GM19035 (cell line): ENCODE data around the gene AFF4.

ENCODE experiments used
- ATAC-seq: cut with Tn5 transposase; IDR thresholded peaks from one replicate; pipeline ENCODE4 v1.9.1; 2021; ENCODE audit not compliant: unreplicated experiment

AFF4 gene

DNA sequence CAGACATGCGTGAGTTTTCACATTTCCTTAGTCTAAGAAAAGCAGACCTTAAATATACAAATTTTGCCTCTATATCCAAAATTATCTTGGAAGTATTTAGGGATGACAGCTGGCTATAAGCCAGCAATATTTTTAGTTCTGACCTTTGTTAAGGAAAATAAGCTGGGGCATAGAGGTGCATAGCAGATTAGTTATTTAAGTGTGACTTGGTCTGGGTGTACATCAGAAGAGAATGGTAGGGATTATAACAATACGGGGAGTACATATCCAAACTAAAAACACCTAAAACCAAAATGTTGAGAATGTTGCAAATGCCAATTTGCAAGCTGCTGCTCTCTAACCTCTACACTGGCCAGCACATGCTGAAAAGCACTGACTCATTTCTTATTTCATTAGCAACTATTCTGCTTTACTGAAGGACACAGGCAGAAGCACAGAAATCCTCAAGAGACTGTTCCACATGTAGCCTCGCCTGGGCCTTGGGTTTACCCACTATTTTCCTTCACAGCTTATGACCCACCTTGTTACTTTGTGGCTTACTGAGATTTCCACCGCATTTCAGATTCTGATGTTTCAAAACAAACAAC, 67.6 kb downstream of the AFF4 start:
- no peak for ATAC-seq

DNA sequence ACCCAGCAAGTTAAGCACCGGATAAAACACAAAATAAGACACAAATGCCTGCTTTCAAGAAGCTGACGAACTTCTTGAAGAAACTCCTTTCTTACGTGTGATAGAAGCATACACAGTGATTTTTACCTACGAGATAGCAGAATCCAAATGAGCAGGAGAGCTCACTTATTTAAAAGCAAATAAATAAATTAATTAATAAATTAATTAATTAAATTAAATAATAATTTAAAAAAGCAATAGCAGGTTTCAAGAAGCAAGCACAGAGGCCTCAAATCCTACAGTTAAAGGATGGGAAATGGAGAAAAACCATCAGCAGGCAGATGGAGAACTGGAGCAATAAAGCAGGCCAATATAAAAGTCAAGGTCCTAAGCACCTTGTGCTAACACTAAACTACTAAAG, 72.6 kb downstream of the AFF4 start:
- no peak for ATAC-seq

DNA sequence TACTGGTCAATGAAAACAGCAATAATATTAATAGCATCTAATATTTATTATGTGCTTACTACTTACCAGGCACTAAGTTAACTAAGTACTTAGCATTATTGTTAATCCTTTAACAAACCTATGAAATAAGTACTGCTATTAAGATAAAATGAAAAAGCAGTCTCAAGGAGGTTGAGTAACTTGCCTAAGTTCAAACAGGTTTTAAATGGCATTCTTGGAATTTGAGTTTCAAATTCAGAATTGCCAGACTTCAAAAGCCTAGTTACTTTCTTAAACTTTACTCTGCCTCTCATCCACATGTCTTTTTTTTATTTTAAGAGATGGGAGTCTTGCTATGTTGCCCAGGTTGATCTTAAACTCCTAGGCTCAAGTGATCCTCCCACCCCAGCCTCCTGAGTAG, 73.9 kb downstream of the AFF4 start:
- no peak for ATAC-seq

DNA sequence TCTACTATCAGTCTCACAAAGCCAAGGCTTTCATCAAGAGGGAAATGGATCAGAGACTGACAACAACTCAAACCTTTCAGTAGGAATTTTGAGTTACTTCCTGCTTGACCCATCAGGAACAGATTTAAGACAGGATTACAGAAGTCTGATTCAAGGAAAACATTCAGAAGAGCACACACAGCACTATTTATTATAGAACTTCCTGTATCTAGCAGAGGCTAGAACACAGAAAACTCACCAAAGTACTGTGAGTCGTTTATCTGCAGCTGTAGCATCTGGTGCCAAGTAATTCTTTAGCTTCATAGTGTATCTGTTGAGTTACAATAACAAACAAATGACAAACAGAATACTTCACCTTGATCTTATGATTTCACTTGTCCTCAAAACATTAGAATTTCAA, 76.2 kb downstream of the AFF4 start:
- no peak for ATAC-seq

DNA sequence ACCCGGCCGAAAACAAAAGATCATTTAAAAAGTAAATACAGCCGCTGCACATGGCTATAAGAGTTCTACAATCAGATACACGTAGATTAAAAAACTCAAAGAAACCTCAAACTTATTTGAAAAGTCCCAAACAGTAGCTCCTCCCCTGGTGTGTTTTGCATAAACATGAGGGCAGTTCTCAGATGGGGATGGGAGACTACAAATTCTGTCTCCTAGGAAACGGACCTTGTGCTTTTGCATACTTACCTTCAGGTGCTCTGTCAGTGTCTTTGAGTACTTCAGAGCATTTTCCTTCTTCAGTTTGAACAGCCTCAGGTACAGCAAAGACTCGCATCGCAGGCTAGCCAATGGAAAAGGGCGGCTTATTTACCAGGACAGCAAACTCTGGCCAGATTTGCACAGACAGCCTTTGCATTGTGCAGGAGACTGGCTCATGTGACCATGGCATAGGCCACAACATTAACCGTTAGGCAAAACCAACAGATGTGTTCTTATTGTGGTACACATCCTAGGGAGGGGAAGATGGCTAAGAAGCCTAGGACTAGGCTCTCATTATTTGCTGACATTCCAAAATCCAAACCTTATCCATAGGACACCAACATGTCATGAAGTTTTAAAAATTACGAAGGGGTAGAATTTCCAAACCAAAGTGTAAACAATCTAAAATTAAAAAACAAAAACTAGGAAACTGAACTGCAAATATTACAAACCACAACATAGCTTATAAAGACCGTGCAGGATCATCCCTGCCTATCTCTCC, 77.2 kb downstream of the AFF4 start:
- no peak for ATAC-seq

DNA sequence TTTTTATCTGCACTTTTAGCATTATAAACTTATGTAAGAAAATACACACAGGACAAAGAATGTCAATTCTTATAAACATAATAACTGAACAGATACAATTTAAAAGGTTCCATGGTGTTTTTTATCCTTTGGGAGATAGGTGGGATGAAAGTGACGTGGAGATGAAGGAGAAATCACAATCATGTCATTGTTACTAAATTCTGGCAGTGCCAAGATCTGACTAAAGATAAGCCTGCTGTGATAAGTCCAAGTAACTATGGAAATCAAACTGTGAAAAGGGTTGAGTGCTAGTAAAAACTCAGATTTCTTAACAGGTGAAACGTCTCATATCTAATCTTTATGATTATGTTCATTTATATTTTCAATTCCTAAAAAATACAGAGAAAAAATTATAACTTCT, 78.9 kb downstream of the AFF4 start:
- no peak for ATAC-seq

DNA sequence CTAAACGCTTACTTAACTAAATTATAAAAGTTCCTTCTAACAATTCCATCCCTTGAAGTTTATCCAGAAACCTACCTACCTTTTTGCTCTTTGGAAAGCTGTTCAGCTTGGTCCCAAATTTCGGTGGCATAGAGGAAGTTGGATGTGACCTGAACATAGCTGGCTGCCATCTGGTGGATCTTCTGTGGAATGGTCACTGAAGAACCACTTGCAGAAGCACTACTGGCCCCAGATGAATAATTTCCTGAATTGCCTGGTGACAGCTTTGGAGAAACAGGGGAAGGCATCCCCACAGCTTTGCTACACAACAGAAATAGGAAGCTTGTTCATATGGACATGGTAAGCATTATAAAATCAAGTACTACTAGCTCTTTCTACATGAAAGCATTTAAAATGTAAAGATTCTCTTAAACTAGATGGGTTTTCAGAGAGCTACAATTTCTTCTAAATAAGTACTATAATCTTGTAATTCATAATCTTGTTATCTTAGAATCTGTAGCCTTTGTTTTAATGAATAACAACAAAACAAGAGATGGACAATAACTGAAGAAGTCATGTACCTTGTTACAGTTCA, 80.1 kb downstream of the AFF4 start:
- ATAC-seq, result no peak

DNA sequence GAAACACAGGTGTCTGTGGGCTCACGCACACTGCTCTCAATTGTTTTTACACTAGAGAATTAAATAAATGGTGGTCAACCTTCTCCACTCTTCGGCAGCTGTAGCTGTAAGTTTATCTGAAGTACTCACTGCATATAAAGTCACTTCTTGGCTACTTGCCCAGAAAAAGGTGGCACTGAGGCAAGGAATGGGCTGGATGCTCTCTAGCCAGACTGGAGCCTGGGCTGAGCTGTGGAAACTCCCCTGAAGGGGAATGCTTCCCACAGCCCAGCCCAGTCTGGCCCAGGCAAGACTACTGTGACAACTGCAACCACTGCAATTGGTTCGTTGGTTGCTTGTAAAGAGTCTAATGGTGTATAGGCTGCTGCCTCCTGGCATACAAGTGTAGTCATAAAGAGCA, 85.5 kb downstream of the AFF4 start:
- ATAC-seq, result no peak

DNA sequence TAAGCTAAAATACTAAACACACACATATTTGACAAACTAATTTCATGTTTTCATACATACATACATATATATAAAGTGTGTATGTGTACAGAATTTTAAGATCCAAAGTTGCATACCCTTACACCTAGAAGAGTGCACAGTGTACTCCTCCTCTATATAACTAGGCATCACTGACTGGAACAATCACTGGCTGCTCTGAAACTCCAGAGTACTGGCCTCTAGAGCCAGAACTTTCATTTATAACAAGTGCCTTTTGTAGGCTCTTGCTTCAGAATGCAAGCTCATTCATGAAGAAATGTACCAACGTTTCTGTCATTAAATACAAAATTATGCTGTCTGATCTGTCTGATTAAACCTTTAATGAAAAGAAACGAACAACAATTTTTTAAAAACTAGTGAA, 86.0 kb downstream of the AFF4 start:
- ATAC-seq, result no peak

DNA sequence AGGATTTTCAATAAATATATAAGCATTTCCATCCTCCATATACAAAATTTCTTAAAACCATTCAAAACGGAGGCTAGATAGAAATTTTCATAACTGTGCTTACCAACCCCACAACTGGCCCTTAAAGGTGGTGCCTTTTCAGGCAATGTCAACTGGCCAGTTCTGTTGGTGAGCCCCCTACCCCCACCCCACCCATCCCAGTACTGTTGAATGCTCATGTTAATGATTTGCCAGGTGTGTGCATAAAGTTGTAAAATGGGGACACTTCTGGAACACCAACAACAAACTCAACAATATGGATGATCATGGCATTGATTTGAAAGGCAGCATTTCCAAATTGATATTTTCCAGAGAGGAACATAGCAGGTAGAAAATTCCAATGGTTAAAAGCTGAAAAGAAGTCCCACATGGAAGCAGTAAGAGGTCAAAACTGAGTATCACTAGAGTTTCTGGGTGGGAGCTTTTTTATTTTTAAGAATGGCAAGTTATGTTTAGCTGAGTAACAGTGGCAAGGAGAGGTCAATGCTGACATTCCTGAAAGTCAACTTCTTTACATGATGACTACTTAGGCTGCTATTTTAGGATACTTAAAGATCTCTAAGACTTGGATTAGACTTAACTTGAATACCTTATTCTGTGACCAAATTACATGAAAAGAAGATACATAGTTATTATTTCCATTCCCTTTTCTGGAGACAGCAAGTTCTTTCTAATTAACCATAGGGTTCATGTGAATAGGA, 87.2 kb downstream of the AFF4 start:
- ATAC-seq, result no peak

DNA sequence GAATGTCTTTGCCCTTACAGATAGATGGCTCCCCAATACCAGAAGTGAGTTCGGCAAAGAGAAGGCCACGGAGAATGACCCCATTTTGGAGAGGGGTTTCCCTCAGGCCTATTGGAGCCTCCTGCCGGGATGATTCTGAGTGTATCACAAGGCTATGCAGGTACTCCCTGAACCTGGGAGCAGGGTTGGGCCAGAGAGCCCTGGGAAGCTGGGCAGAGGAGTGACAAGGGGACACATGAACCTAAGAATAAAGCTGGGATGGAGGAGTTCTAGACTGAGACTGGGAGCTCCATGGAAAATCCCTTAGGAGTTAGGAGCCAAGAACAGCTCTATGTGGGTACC, 89.5 kb downstream of the AFF4 start:
- no peak for ATAC-seq

DNA sequence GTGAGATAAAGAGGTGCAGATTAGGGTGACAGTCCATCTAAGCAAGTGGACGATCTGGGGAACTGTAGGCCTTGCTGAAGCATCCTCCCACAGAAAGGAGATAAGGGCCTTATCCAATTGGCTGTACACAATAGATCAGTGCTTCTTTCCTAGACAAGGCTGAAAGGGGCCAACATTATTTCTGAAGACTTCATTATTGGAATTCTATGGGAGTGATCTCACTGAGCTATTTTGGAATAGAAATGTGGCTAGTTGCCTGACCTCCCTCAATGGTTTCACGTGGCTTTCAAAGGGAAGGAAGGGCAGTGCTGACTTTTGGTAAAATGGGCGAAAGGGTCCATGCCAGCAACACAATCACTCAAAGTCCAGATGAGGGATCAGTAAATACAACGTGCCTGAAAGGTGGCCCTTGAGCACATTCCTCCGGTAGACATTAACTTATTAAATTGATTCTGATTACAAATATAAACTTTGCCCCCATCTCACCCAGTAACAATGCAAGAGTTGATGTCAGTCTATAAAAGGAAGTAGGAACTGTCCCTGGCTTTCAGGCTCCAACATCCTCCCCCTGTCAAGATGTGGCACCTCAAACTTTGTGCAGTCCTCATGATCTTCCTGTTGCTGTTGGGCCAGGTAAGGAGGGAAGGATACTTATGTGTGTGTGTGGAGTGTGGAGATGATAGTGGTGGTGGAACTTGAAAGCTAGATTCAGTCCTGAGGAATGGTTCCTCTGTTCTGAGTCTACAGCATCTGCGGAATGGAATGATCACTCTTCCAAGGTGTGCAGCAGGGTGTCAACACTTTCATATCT, 90.1 kb downstream of the AFF4 start, which contains the start of gene LEAP2:
TSS of gene LEAP2 (plus strand) at position 550 of the 811 bp plus-strand sequence. CDS start at position 577, 27 bp downstream.
- no peak for ATAC-seq

DNA sequence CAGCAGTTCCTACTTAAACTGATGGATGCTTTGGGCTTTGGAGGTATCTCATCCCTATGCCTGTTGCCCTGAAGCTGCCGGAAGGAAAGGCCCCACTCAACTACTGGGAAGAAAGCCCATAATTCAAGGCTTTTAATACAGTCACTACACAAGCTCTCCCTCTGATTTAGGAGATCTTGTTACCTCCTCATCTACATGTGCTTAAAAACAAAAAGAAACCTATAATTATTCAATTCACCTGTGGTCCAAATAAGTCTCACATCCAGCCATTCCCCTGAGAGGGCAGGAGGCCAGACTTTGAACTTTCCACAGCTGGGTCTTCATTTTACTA, 90.7 kb downstream of the AFF4 start:
- no peak for ATAC-seq

DNA sequence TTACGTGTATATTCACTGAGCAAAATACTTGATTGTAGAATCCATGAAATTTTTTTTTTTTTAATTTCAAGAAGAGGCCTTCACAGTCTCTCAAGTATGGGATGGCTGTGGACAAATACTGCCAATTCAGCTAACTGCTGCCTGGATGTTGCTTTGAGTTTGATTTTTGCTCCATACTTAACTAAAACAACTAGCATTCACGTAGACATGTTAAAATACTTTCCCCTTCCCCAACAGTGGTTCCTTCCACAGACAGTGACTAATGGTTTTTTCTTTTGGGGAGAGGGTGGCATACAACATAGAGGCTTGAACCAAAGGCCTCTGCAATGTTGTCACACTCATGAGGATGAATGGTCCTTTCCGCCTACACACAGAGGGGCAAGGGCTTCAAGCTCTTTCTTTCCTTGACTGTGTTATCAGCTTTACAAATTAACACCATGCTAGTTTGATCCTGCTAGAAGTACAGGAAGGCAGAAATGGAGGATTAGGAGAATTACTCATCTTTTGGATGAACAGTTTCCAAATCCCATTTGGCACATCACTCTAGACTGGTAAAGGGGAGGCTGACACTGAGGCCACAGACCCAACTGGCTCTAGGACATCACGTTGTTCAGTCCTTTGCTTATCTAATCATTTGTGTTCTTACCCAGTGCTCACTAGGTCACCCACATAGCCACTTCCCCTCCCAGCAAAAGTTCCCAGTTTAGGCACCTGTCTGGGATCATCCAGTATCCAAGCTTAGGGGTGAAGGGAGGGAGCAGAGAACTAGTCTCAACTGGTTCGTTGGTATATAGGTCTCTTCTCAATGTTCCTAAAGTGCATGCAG, 91.8 kb downstream of the AFF4 start:
- ATAC-seq, result no peak

DNA sequence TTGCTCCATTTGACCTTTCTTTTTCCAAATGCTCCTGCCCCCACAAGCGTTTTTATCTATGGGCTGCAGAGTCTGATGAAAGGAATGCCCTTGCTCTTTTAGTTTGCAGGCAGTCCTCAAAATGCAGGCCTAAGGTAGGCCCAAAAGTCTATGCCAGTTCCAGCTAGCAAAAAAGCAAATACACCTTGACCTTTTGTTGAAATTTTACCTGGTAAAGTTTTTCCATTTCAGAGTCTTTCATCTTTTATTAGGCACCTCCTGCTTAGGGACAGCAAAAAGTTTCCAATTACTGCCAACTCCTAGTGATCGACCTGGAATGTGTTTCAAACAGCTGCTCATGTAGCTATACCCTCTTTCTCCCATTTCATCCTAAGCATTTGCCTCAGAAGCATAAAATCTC, 92.6 kb downstream of the AFF4 start:
- ATAC-seq, result no peak

DNA sequence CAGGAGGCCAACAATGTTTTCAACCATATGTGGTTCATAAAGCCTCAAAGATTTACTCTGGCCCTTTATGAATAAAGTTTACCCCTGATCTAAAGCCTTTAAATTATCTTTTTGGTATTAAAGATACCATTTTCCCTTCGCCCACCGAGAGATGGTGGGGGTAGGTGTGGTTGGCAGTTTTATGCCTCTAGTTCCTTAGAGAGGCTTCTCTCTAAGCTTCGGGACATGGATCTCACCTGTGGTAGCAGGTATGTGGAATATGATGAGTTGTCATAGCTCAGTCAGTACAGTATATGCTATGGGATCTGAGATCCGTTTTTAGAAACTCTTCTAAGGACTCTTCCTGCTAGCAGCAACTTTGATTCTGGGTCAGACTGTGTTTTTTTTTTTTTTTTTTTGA, 94.7 kb downstream of the AFF4 start:
- ATAC-seq, result no peak

DNA sequence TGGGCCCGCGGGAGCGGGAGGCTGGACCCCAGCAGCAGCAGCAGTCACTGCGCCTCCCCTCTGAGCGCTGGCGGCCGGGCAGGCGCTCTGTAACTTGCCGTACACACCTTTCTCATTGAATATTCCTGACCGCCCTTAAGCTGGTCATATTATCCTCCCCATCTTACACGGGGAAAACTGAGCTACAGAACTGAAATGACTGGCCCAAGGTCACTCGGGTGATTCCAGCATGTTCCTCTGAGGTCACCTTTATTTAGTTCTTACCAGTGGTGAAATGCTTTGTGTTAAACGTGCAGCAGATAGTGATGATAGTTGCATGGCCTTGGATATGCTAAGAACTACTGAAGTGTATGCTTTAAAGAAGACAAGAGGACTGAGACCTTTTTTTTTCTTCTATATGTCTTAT, 96.4 kb downstream of the AFF4 start:
- no peak for ATAC-seq

DNA sequence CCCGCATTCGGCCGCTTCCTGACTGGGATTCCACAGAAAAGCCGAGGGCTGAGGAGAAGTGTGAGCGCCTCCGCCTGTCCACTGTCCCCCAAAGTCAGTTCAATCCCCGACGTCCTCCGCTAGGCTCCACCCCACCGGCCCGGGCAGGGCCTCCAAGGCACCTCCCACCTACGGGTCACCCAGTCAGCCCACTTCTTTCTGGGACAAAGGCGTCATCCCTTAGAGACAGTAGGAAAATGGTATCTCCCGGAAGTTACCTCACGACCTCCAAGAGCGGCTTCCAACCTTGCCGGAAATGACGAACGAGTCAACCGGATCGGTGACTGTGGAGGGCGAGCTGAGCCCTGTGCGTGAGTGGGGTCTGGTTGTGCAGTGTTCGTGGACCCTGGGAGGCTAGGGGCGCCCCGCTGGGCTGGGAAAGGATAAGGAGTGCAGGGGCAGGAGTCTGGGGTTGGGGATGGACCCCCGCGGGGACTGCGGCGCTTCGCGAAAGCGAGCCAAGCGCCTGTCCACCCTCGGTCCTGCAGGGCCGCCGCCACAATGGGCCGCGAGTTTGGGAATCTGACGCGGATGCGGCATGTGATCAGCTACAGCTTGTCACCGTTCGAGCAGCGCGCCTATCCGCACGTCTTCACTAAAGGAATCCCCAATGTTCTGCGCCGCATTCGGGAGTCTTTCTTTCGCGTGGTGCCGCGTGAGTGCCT, 96.9 kb downstream of the AFF4 start, which contains the start of the genes GDF9 and UQCRQ:
TSS of gene GDF9 (minus strand) at position 128 of the 704 bp plus-strand sequence. CDS start 1,936 bp downstream, outside the sequence.
TSS of gene UQCRQ (plus strand) at position 301 of the 704 bp plus-strand sequence. CDS start at position 541, 240 bp downstream.
- ATAC-seq, result peak; percentile 98

DNA sequence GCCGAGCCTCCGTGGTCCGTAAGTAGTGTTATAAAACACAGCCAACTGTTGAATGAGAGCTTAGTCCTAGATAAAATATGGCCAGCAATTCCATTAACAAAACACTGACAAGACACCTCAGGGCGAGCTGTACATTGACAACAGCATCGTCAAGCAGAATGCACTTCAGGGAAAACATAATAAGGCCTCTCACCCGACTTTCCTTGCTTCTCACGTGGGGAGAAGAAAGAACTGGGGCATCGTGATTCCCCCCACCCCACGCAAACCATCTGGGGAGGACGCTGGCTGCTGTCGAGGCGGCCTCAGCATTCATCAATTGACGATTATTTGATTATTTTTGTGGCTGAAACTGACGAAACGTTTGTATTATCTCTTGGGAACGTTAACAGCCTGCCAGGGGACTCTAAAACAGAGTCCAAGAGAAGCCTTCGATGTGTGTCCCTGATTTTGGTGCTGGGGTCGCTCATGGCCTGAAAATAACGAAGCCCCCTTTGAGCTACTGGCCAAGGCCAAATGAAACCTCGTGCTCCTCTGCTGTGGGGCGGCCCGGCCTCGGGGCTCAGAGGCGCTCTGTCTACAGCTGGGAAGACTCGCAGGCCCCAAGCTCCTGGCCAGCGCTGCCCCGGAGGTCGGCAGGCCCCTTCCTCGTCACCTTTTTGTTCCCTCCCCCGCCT, 97.6 kb downstream of the AFF4 start:
- ATAC-seq, result peak; percentile 24
